SH-SY5Y (cell line): ENCODE measurements around the gene C1D.

Experiments used
- GATA2 ChIP-seq: IDR thresholded peaks from 2 replicates; pipeline ENCODE4 v1.6.1; 2011; ENCODE audit warnings: mild to moderate bottlenecking, low read depth, low read length
- GATA3 ChIP-seq: IDR thresholded peaks from 2 replicates; pipeline ENCODE4 v1.6.1; 2011; ENCODE audit warnings: low read depth, mild to moderate bottlenecking, low read length, moderate library complexity

- TF ChIP-seq GATA3 (no peak), GATA2 (no peak)
Measured at GRCh38 chr2:68057658-68058396, 5.0 kb downstream of the C1D start.
